Measurements from ENCODE around the gene SEMA6B.
A peak's percentile ranks its signal among the peaks of the same experiment; 100 is the strongest.
"Not testable (repeated sequence)": the region's sequence is repeated elsewhere in the genome, so short reads cannot be mapped to it uniquely, and the experiment has no call there.

Gene SEMA6B

DNA sequence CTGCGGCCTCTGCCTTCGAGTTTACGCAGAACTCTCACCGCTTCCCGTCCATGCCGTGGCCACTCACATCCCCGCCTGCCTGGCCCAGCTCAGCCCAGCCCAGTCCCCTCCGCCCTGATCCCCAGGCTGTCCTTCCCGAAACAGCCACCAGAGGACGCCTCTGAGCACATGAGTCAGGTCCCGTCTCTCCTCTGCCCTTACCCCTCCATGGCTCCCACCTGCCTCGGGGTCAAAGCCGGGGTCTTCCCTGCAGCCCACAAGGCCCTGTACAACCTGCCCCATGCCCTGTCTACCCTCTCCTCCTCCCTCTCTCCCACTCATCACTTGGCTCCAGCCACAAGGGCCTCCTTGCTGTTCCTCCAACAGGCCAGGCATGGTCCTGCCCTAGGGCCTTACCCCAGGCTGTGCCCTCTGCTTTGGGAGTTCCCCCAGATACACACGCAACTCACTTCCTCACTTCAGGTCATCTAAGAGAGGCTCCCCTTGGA is 8.1 kb upstream of the SEMA6B start:
- DNase-seq (ENCODE audit: low spot score): no peak
- TF ChIP-seq, protein P1, sequence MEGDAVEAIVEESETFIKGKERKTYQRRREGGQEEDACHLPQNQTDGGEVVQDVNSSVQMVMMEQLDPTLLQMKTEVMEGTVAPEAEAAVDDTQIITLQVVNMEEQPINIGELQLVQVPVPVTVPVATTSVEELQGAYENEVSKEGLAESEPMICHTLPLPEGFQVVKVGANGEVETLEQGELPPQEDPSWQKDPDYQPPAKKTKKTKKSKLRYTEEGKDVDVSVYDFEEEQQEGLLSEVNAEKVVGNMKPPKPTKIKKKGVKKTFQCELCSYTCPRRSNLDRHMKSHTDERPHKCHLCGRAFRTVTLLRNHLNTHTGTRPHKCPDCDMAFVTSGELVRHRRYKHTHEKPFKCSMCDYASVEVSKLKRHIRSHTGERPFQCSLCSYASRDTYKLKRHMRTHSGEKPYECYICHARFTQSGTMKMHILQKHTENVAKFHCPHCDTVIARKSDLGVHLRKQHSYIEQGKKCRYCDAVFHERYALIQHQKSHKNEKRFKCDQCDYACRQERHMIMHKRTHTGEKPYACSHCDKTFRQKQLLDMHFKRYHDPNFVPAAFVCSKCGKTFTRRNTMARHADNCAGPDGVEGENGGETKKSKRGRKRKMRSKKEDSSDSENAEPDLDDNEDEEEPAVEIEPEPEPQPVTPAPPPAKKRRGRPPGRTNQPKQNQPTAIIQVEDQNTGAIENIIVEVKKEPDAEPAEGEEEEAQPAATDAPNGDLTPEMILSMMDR (conservative IDR thresholded peaks at IDR 0.05; ENCODE audit: low read depth): peak; percentile 83
- CTCF ChIA-PET: interaction anchor here (0.7 to 4.7 kb wide), 8 partner anchors 8 to 93 kb away, joined by 3 to 36 read pairs (median 4); partner anchors contain the start of gene TNFAIP8L1
- peak overlapping the region; percentile 9; the same call in 1 of the 2 replicates for H3K27ac ChIP-seq
- POLR2A ChIA-PET (ENCODE audit: low non-redundant PET): no interaction called here

DNA sequence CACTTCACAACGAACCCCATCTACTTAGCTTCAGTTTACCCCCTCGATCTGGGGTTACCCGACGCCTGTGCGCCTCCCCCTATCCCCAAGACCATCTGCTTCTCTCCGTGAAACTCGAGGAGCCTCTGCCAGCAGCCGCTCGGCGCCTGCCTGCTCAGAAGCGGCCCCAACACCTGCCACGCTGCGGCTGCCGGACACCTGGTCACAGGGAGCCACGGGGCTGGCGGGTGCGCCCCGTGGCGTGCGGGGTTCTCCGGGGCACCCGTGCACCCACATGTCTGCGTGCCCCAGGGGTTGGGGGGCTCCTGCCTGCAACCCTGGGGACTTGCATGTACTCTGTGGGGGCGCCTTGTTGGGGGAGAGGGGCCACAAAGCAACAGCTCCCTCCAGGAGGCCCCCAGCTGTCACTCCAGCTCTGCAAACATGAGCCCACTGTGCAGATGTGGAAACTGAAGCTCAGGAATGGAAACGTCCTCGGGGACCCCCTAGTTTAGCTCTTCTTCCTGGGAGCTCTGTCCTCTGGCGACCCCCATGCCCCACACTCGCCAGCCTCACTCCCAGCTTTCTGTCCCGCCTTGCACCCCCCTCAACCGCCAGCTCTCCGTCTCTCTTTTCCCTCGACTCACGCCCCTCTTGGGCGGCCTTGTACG is 7.0 kb upstream of the SEMA6B start:
- ChIA-PET POLR2A (ENCODE audit: low non-redundant PET) (no interaction called here), CTCF (interaction anchor here (0.6 to 4.7 kb wide), 6 partner anchors 11 to 70 kb away, joined by 3 to 36 read pairs (median 5); no protein-coding TSS in a partner anchor)
- TF ChIP-seq, protein P1 (conservative IDR thresholded peaks at IDR 0.05; ENCODE audit: low read depth): no peak
- H3K27ac ChIP-seq: no peak overlapping the region
- DNase-seq (ENCODE audit: low spot score): no peak

DNA sequence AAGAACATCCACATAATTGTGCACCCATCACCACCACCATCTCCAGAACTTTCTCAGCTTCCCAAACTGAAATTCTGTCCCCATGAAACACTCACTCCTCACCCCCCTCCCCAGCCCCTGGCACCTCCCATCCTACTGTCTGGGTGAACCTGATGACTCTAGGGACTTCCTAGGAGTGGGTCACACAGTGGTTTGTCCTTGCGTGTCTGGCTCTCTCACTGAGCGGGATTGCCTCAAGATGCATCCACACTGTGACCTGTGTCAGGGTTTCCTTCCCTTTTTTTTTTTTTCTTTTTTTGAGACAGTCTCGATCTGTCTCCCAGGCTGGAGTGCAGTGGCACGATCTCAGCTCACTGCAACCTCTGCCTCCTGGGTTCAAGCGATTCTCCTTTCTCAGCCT is 4.1 kb upstream of the SEMA6B start:
- H3K27ac ChIP-seq; POLR2A ChIA-PET (ENCODE audit: low non-redundant PET); DNase-seq (ENCODE audit: low spot score); CTCF ChIA-PET: not testable (repeated sequence)

DNA sequence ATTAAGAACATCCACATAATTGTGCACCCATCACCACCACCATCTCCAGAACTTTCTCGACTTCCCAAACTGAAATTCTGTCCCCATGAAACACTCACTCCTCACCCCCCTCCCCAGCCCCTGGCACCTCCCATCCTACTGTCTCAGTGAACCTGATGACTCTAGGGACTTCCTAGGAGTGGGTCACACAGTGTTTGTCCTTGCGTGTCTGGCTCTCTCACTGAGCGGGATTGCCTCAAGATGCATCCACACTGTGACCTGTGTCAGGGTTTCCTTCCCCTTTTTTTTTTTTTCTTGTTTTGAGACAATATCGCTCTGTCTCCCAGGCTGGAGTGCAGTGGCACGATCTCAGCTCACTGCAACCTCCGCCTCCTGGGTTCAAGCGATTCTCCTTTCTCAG is 2.6 kb upstream of the SEMA6B start:
- H3K27ac ChIP-seq; CTCF ChIA-PET; POLR2A ChIA-PET (ENCODE audit: low non-redundant PET); DNase-seq (ENCODE audit: low spot score): not testable (repeated sequence)

DNA sequence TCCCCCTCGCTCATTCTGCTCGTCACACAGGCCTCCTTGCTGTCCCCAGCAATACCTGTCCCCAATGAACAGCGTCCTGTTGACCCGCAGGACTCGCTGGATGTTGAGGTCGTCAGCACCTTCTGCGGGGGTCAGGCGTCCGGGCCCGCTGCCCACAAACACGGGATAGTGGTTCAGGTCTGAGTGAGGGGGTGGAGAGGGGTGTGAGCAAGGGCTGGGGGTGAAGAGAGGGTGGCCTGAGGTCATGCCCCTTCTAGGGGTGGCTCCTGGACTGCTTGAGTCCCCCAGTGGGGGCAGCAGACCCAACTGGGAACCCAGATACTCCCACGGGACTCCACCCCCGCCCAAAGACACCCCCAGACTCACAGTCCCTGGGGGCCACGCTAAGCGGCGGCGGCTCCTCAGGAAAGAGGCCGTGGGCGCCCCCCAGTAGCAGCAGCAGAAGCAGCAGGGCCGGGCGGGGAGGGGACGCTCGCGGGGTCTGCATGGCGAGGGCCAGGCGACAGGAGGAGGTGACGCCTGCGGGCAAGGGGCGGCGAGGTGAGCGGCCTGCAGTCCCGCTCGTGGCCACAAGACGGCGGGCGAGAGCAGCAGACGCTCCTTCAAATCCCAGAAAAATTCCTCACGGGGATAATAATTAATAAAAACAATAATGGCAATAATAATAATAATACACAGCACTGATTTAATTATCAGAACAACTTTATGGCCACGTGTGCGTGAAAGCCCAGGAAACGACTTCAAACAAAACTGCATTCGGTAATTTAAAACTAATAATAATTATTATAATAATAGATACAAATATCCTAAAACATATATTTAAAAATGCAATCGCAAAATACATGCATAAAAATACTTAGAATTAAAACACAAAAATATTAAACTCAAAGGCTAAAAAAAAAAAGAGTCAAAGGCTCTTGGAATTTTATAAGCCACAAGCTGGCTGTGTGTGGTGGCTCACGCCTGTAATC is 1.2 kb downstream of the SEMA6B start:
- H3K27ac ChIP-seq: no peak overlapping the region
- TF ChIP-seq, protein P1 (conservative IDR thresholded peaks at IDR 0.05; ENCODE audit: low read depth): peak; percentile 98
- ChIA-PET POLR2A (ENCODE audit: low non-redundant PET) (no interaction called here), CTCF (interaction anchor here (0.6 to 1.9 kb wide), 7 partner anchors 11 to 789 kb away, joined by 3 to 11 read pairs (median 5); no protein-coding TSS in a partner anchor)
- no peak for DNase-seq (ENCODE audit: low spot score)

DNA sequence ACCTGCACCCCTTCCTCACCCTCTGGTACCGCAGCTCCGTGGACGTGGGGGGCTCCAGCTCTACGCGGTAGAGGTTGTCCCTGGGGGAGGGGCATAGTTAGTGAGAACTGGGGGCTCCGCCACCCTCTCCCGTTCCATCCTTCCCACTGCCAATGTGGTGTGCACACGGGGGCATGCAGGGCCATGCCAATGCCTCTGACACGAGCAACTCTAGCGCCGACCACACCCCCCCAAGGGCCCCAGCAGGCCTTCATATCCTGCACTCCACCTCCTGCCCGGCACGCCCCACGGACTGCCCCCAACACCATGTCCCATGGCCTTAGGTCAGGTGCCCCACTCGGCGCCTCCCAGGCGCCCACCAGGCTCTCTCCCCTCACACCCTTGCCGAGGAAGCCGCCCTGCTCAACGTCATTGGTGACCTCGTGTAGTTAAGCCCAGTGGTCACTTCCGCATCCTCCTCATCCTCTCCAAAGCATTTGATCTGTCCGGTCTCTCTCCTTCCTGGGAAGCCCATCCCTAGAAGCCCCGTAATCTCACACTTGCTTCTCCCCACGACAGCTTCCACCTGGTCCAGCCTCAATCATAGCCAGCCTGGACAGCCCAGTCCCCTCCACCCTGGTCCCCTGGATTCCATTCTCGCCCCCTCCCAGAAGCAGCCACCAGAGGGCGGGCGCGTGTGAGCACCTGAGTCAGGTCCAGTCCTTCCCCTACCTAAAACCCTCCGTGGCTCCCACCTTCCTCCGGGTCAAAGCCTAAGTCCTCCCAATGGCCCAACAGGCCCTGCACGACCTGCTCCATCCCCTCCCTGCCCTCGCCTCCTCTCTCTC is 2.1 kb downstream of the SEMA6B start:
- TF ChIP-seq, protein P1 (conservative IDR thresholded peaks at IDR 0.05; ENCODE audit: low read depth): no peak
- H3K27ac ChIP-seq: peak overlapping the region; percentile 37
- CTCF ChIA-PET: interaction anchor here (0.6 to 1.2 kb wide), 7 partner anchors 18 to 788 kb away, joined by 3 to 8 read pairs (median 3); partner anchors contain the start of gene LRG1
- POLR2A ChIA-PET (ENCODE audit: low non-redundant PET): no interaction called here
- DNase-seq (ENCODE audit: low spot score): no peak
